ENCODE results near the gene TGFBRAP1.

The TGFBRAP1 gene

GRCh38 chr2:105313877-105314276 is 15.7 kb downstream of the TGFBRAP1 start:
- DNase-seq: no peak

GRCh38 chr2:105309147-105309545 is 20.4 kb downstream of the TGFBRAP1 start:
- no peak for DNase-seq

- no peak for DNase-seq
Measured at GRCh38 chr2:105308382-105309146, 21.0 kb downstream of the TGFBRAP1 start.

GRCh38 chr2:105307962-105308361 is 21.6 kb downstream of the TGFBRAP1 start:
- no peak for DNase-seq

GRCh38 chr2:105307550-105307949 is 22.0 kb downstream of the TGFBRAP1 start:
- no peak for DNase-seq

GRCh38 chr2:105307146-105307545 is 22.4 kb downstream of the TGFBRAP1 start:
- no peak for DNase-seq

- DNase-seq: no peak
Measured at GRCh38 chr2:105301646-105302045, 27.9 kb downstream of the TGFBRAP1 start.

- no peak for DNase-seq
Measured at GRCh38 chr2:105299290-105299689, 30.2 kb downstream of the TGFBRAP1 start.

GRCh38 chr2:105298017-105298416 is 31.5 kb downstream of the TGFBRAP1 start:
- no peak for DNase-seq

- no peak for DNase-seq
Measured at GRCh38 chr2:105297216-105297615, 32.3 kb downstream of the TGFBRAP1 start.

GRCh38 chr2:105296017-105296611 is 33.4 kb downstream of the TGFBRAP1 start:
- no peak for DNase-seq

- no peak for DNase-seq
Measured at GRCh38 chr2:105294844-105295481, 34.6 kb downstream of the TGFBRAP1 start.

- DNase-seq: no peak
Measured at GRCh38 chr2:105294046-105294445, 35.5 kb downstream of the TGFBRAP1 start.

GRCh38 chr2:105291981-105292380 is 37.6 kb downstream of the TGFBRAP1 start:
- no peak for DNase-seq

- DNase-seq: no peak
Measured at GRCh38 chr2:105290981-105291660, 38.4 kb downstream of the TGFBRAP1 start.

- DNase-seq: no peak
Measured at GRCh38 chr2:105288133-105288532, 41.4 kb downstream of the TGFBRAP1 start.

GRCh38 chr2:105287692-105288091 is 41.8 kb downstream of the TGFBRAP1 start:
- DNase-seq: no peak

- DNase-seq: no peak
Measured at GRCh38 chr2:105283532-105283931, 46.0 kb downstream of the TGFBRAP1 start.

- no peak for DNase-seq
Measured at GRCh38 chr2:105280281-105280680, 49.3 kb downstream of the TGFBRAP1 start.

GRCh38 chr2:105279126-105279525 is 50.4 kb downstream of the TGFBRAP1 start:
- DNase-seq: no peak

GRCh38 chr2:105278654-105279053 is 50.9 kb downstream of the TGFBRAP1 start:
- no peak for DNase-seq

GRCh38 chr2:105274046-105274445 is 55.5 kb downstream of the TGFBRAP1 start:
- DNase-seq: no peak

- DNase-seq: no peak
Measured at GRCh38 chr2:105272176-105272575, 57.4 kb downstream of the TGFBRAP1 start.
